Measurements from ENCODE around the gene ENOSF1. TPM values are rescaled to one million over a fixed set of nuclear protein-coding genes. Genes with fewer than 3 reads are reported as not detected.

The ENOSF1 gene
- total RNA-seq, 3 donors from 2014 or later (not counting 1 experiment from before 2014, with no cell fraction given): 36.3 to 51.5 (median 39.8) TPM

- Histone ChIP-seq H3K9me3 (ENCODE audit: control insufficient read depth, insufficient read depth, low read length) (no peaks in the 10 kb centered on the region), H3K4me3 (ENCODE audit: low read length) (no peak overlapping the region), H3K36me3 (ENCODE audit: control insufficient read depth, insufficient read depth, low read length) (no peaks in the 10 kb centered on the region), H3K27ac (ENCODE audit: low read length) (no peak overlapping the region), H3K4me1 (ENCODE audit: control insufficient read depth, insufficient read depth, low read length) (no peaks in the 10 kb centered on the region), H3K27me3 (ENCODE audit: control insufficient read depth, insufficient read depth, low read length) (no peaks in the 10 kb centered on the region)
- DNase-seq (no peak), ATAC-seq (no peak)
- H3K27me3 Mint-ChIP-seq (ENCODE audit: low read depth in 2 of 2): peaks cover 8 to 16% of the 10 kb centered on the region in 2 donors
- intact Hi-C loops (cut with micrococcal nuclease): no loop called here
- H3K4me3 Mint-ChIP-seq: no peak overlapping the region
- H3K36me3 Mint-ChIP-seq: no peaks in the 10 kb centered on the region
- H3K4me1 Mint-ChIP-seq: no peaks in the 10 kb centered on the region
- H3K27ac Mint-ChIP-seq: no peak overlapping the region
- no peak for TF ChIP-seq CTCF (IDR thresholded peaks at IDR 0.05)
- H3K9me3 Mint-ChIP-seq: no peaks in the 10 kb centered on the region
- WGBS (ENCODE audit: insufficient coverage): 91% methylated on average over 6 of the region's 6 CpGs
These were observed 90.1 kb downstream of the ENOSF1 start for GRCh38 chr18:622289-622688.

- Histone ChIP-seq H3K4me1 (ENCODE audit: control insufficient read depth, insufficient read depth, low read length) (no peaks in the 10 kb centered on the region), H3K27ac (ENCODE audit: low read length) (no peak overlapping the region), H3K27me3 (ENCODE audit: control insufficient read depth, insufficient read depth, low read length) (no peaks in the 10 kb centered on the region), H3K36me3 (ENCODE audit: control insufficient read depth, insufficient read depth, low read length) (no peaks in the 10 kb centered on the region), H3K9me3 (ENCODE audit: control insufficient read depth, insufficient read depth, low read length) (no peaks in the 10 kb centered on the region), H3K4me3 (ENCODE audit: low read length) (no peak overlapping the region)
- H3K27me3 Mint-ChIP-seq (ENCODE audit: low read depth in 2 of 2): peaks cover 7 to 16% of the 10 kb centered on the region in 2 donors
- intact Hi-C loops (cut with micrococcal nuclease): no loop called here
- no peak overlapping the region for H3K27ac Mint-ChIP-seq
- no peaks in the 10 kb centered on the region for H3K4me1 Mint-ChIP-seq
- TF ChIP-seq CTCF (IDR thresholded peaks at IDR 0.05): no peak
- WGBS (ENCODE audit: insufficient coverage): 71% methylated on average over 6 of the region's 7 CpGs
- no peaks in the 10 kb centered on the region for H3K36me3 Mint-ChIP-seq
- no peak overlapping the region for H3K4me3 Mint-ChIP-seq
- ATAC-seq (no peak), DNase-seq (no peak)
- no peaks in the 10 kb centered on the region for H3K9me3 Mint-ChIP-seq
These were observed 91.0 kb downstream of the ENOSF1 start for GRCh38 chr18:621291-622043.

Other genes starting within 250 kb of the ENOSF1 start
- not detected for gene COLEC12, start 211.9 kb downstream of the ENOSF1 start, total RNA-seq
- gene CETN1, start 132.2 kb downstream of the ENOSF1 start, total RNA-seq: not detected
- not detected for gene CLUL1, start 115.6 kb downstream of the ENOSF1 start, total RNA-seq
- gene TYMS, start 55.0 kb downstream of the ENOSF1 start, total RNA-seq: 10 to 100 TPM in 1 of 3 donors, 1 to 10 TPM in 2; 5.8 to 13.6 (median 7.8) TPM
- 100 to 1,000 TPM in 1 of 3 donors, 10 to 100 TPM in 2; 70.2 to 101 (median 76.2) TPM for gene YES1, start 99.6 kb upstream of the ENOSF1 start, total RNA-seq
- gene ADCYAP1, start 192.2 kb upstream of the ENOSF1 start, total RNA-seq: under 1 TPM in 1 of 3 donors, not detected in 2; 0.45 TPM

Measured in natural killer cell (primary cell).